ENCODE data around the gene CAPS.

Gene CAPS

DNA sequence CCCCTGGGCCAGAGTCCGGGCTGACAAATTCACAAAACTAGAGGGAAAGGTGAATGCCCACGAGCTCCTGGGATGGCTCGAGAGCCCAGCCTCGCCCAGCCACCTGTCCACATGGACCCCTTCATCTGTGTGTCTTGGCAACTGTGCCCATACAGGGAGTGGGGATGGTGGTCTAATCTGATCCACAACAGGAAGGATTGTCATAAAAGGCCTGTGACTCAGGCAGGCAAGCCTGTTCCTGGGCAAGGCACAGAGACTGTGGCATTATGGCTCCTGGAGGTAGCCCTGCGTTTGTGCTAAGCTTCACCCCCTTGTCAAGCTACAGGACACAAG, 20.0 kb downstream of the CAPS start:
- peaks cover 43% of the 10 kb centered on the region for H3K36me3 ChIP-seq

DNA sequence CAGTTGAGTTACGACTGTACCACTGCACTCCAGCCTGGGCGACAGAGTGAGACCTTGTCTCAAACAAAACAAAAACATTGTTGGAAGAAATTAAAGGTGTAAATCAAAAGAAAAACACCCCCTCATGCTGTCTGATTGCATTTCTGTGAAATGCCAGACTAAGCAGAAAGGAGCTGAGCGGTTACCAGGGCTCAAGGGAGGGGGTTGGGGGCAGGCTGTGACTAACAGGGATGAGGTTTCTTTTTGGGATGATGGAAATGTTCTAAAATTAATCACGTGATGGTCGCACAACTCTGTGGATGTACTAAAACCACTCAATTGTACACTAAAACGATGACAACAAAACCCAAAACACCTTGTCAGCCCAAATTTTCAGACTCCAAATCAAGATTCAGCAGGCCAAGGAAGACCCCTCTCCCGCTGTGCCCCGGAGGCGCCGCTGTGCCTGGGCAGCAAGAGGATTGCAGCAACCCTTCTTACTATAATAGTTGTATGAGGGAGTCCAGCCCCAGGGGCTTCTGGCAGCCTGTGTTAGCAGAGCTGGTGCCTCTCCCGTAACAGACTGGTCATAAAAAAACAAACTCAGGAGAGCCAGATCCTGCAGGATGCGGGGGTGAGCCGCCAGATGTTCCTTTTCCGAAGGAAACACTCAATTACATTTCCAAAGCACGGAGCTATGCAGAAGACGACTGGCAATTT, 20.9 kb downstream of the CAPS start:
- DNase-seq, result peak; percentile 90
- TF ChIP-seq, protein P1, sequence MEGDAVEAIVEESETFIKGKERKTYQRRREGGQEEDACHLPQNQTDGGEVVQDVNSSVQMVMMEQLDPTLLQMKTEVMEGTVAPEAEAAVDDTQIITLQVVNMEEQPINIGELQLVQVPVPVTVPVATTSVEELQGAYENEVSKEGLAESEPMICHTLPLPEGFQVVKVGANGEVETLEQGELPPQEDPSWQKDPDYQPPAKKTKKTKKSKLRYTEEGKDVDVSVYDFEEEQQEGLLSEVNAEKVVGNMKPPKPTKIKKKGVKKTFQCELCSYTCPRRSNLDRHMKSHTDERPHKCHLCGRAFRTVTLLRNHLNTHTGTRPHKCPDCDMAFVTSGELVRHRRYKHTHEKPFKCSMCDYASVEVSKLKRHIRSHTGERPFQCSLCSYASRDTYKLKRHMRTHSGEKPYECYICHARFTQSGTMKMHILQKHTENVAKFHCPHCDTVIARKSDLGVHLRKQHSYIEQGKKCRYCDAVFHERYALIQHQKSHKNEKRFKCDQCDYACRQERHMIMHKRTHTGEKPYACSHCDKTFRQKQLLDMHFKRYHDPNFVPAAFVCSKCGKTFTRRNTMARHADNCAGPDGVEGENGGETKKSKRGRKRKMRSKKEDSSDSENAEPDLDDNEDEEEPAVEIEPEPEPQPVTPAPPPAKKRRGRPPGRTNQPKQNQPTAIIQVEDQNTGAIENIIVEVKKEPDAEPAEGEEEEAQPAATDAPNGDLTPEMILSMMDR (IDR thresholded peaks at IDR 0.05; ENCODE audit: low read depth, low read length), result no peak
- Histone ChIP-seq H3K27me3 (no peaks in the 10 kb centered on the region), H3K9me3 (no peaks in the 10 kb centered on the region), H3K4me3 (ENCODE audit: low read depth, low read length) (peak overlapping the region; percentile 19), H3K4me1 (peaks cover 47% of the 10 kb centered on the region), H3K36me3 (peaks cover 42% of the 10 kb centered on the region)

More for the DNA sequence above, 20.0 kb downstream of the CAPS start:
- Histone ChIP-seq H3K27me3 (no peaks in the 10 kb centered on the region), H3K4me1 (peaks cover 55% of the 10 kb centered on the region), H3K9me3 (no peaks in the 10 kb centered on the region), H3K4me3 (ENCODE audit: low read depth, low read length) (no peak overlapping the region)
- TF ChIP-seq, protein P1 (IDR thresholded peaks at IDR 0.05; ENCODE audit: low read depth, low read length), result no peak
- peak; percentile 64 for DNase-seq

DNA sequence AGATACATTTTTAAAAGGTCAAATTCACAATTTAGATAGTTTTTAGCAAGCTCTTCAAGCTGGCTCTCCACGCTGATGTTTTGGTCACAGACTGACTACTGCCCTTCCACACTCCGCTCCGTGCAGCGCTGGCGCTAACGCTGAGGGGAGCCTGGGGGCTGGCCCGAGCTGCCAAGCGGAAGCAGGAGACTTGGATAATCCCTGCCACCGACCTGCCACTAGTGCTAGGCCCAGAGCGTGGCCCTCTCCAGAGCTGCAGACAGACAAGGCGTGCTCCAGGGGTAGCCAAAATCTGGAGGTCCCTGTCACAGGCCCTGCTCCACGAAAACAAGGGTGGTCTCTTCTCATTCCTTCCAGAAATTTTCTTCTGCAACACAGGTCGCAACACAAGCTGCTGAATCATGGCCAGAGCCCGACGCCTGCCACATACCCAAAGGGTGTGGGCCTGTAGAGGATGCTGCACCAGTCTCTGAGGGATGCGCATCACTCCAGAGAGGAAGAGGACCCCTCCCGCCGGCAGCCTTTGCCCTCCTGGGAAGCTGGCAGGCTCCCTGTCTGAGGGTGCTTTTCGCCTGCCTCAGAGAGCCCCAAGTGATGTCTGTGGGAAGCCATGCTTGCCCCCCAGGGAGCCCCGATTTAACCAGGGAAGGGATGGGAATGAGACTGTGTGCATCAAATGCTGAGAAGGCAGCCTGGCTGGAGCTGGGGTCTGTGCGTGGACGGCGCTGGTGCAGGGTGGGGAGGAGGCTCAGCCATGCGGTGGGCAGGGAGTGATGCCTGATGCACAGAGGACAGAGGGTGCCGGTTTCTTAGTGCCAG, 21.6 kb downstream of the CAPS start:
- Histone ChIP-seq H3K27me3 (no peaks in the 10 kb centered on the region), H3K9me3 (no peaks in the 10 kb centered on the region), H3K4me3 (ENCODE audit: low read depth, low read length) (peak overlapping the region; percentile 19), H3K36me3 (peaks cover 45% of the 10 kb centered on the region), H3K4me1 (peaks cover 45% of the 10 kb centered on the region)
- peak; percentile 73 for DNase-seq
- TF ChIP-seq, protein P1 (IDR thresholded peaks at IDR 0.05; ENCODE audit: low read depth, low read length), result no peak

DNA sequence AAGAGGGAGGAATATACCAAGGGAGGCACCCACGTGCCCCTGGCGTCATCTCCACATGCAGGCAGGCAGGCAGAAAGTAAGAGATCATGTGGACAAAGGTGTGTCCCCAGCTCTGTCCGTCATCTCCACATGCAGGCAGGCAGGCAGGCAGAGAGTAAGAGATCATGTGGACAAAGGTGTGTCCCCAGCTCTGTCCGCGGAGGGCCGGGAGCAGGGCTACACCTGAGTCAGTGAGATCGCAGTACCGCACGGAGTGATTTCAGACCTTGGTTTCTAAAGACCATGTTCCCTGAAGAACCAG, 22.2 kb downstream of the CAPS start:
- Histone ChIP-seq H3K4me1 (peaks cover 45% of the 10 kb centered on the region), H3K36me3 (peaks cover 44% of the 10 kb centered on the region), H3K4me3 (ENCODE audit: low read depth, low read length) (no peak overlapping the region), H3K27me3 (no peaks in the 10 kb centered on the region), H3K9me3 (no peaks in the 10 kb centered on the region)
- no peak for DNase-seq
- TF ChIP-seq, protein P1 (IDR thresholded peaks at IDR 0.05; ENCODE audit: low read depth, low read length), result no peak

DNA sequence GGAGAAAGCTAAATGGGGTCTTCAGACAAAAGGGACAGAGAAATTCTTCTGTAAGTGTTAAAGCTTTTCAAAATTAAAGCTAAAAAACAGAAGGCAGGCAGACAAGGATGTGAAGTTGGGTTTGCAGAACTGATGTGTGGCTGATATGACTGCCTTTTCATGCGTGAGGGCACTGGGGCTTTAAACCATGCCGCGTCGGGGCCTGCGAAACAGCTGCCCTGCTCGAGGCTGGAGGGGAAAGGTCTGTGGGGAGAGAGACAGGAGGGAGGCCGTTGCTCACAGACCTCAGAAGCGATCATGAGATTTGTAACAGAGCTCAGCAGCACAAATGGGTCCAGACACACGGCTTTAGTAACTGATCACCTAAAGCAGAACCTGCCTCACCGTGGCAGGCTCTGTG, 23.5 kb downstream of the CAPS start:
- H3K36me3 ChIP-seq, result peaks cover 44% of the 10 kb centered on the region
- no peaks in the 10 kb centered on the region for H3K9me3 ChIP-seq

More for the DNA sequence above, 23.5 kb downstream of the CAPS start:
- TF ChIP-seq, protein P1 (IDR thresholded peaks at IDR 0.05; ENCODE audit: low read depth, low read length), result no peak
- Histone ChIP-seq H3K4me3 (ENCODE audit: low read depth, low read length) (no peak overlapping the region), H3K4me1 (peaks cover 45% of the 10 kb centered on the region), H3K27me3 (no peaks in the 10 kb centered on the region)
- peak; percentile 75 for DNase-seq
